A673 (cell line): ENCODE data around the gene CELF4. TPM values are rescaled to one million over a fixed set of nuclear protein-coding genes. Genes with fewer than 3 reads are reported as not detected.
A peak's percentile ranks its signal among the peaks of the same experiment; 100 is the strongest.

Source experiments
- BruUV-seq: library from RNA; stranded (reverse); fragments of 400-500 nt; replicated peaks from 2 replicates; lab custom pipeline; 2021; lab: Mats Ljungman, UMichigan
- CTCF ChIA-PET: fragments of 300-600 bp; sonication (Branson Sonifier 250); formaldehyde crosslinking; loops from one replicate; lab custom pipeline; 2022; ENCODE audit warnings: antibody characterized with exemption; lab: Charles Lee
- POLR2A ChIA-PET: fragments of 300-600 bp; sonication (Branson Sonifier 250); formaldehyde crosslinking; loops from one replicate; lab custom pipeline; 2022; ENCODE audit warnings: antibody characterized with exemption; ENCODE audit not compliant: low non-redundant PET; lab: Charles Lee
- DNase-seq: peaks from one replicate; pipeline ENCODE4 v3.0.0-alpha.2; 2015; ENCODE audit warnings: low spot score
- H3K27ac ChIP-seq: fragments of 200-600 bp; sonication (generic); 2 replicates; pipeline ENCODE4 v1.5.1; 2016; ENCODE audit warnings: mixed run types, low read depth, mild to moderate bottlenecking, mixed read lengths, antibody characterized with exemption, low read length; ENCODE audit not compliant: poor library complexity, severe bottlenecking
- H3K27me3 ChIP-seq: fragments of 200-600 bp; sonication (generic); replicated peaks from 2 replicates; pipeline ENCODE4 v1.6.1; 2017; ENCODE audit warnings: mixed run types, low read depth, mild to moderate bottlenecking, mixed read lengths, antibody characterized with exemption, low read length; ENCODE audit not compliant: insufficient read depth, poor library complexity
- H3K36me3 ChIP-seq: fragments of 200-600 bp; sonication (generic); 2 replicates; pipeline ENCODE4 v1.6.1; 2016; ENCODE audit warnings: mixed run types, mild to moderate bottlenecking, mixed read lengths, antibody characterized with exemption, low read length; ENCODE audit not compliant: insufficient read depth, poor library complexity, severe bottlenecking
- H3K4me1 ChIP-seq: fragments of 200-600 bp; sonication (generic); 2 replicates; pipeline ENCODE4 v1.6.1; 2017; ENCODE audit warnings: mixed run types, mild to moderate bottlenecking, mixed read lengths, antibody characterized with exemption, low read length; ENCODE audit not compliant: insufficient read depth, poor library complexity, severe bottlenecking
- H3K4me3 ChIP-seq: fragments of 200-600 bp; sonication (generic); 2 replicates; pipeline ENCODE4 v1.5.1; 2016; ENCODE audit warnings: low read depth, mixed run types, mild to moderate bottlenecking, mixed read lengths, low read length; ENCODE audit not compliant: poor library complexity, severe bottlenecking
- H3K9me3 ChIP-seq: fragments of 200-600 bp; sonication (generic); 2 replicates; pipeline ENCODE4 v1.6.1; 2016; ENCODE audit warnings: mixed run types, low read depth, mild to moderate bottlenecking, mixed read lengths, antibody characterized with exemption, low read length; ENCODE audit not compliant: poor library complexity, severe bottlenecking
- CTCF ChIP-seq: fragments of 300-800, 200-600 bp; sonication (generic); conservative IDR thresholded peaks from 2 replicates; pipeline ENCODE4 v1.5.1; 2017; ENCODE audit warnings: low read depth, mild to moderate bottlenecking, antibody characterized with exemption, low read length, moderate library complexity, mixed read lengths
- EZH2 ChIP-seq: fragments of 200-600 bp; sonication (generic); IDR thresholded peaks from 2 replicates; pipeline ENCODE4 v1.6.1; 2017; ENCODE audit warnings: borderline replicate concordance, low read depth, mild to moderate bottlenecking, mixed read lengths, antibody characterized with exemption, low read length; ENCODE audit not compliant: poor library complexity, severe bottlenecking
- intact Hi-C: fragments of 100-400 bp; cut with micrococcal nuclease; formaldehyde crosslinking; loops from one replicate; pipeline ENCODE4 v1.10.0; 2022; ENCODE audit not compliant: unreplicated experiment
- total RNA-seq: library from RNA; stranded (reverse); gene quantifications from 2 replicates; pipeline ENCODE4 v1.2.3, GENCODE V29; 2021

Gene CELF4
- total RNA-seq, 1 experiment from 2014 or later = not detected

GRCh38 chr18:37484983-37485834 is 80.4 kb downstream of the CELF4 start:
- CTCF ChIA-PET = interaction anchor here (0.7 kb wide), 1 partner anchor 73 kb away, joined by 4 read pairs; no protein-coding TSS in a partner anchor
- DNase-seq = peak; percentile 41

GRCh38 chr18:37483984-37484819 is 81.4 kb downstream of the CELF4 start:
- ChIA-PET CTCF (interaction anchor here (0.7 kb wide), 1 partner anchor 17 kb away, joined by 3 read pairs; no protein-coding TSS in a partner anchor), POLR2A (no interaction called here)
- no peak for DNase-seq
- intact Hi-C loops = no loop called here
- Histone ChIP-seq H3K27ac (no peak overlapping the region), H3K4me3 (no peak overlapping the region), H3K4me1 (no peaks in the 10 kb centered on the region), H3K27me3 (peaks cover 98% of the 10 kb centered on the region), H3K9me3 (no peaks in the 10 kb centered on the region), H3K36me3 (no peaks in the 10 kb centered on the region)
- TF ChIP-seq CTCF = no peak
- no peak for TF ChIP-seq EZH2
- no TSS peak for BruUV-seq

More at GRCh38 chr18:37484983-37485834, 80.4 kb downstream of the CELF4 start:
- intact Hi-C loops = no loop called here
- H3K4me3 ChIP-seq = no peak overlapping the region
- POLR2A ChIA-PET = no interaction called here
- peaks cover 98% of the 10 kb centered on the region for H3K27me3 ChIP-seq
- H3K36me3 ChIP-seq = no peaks in the 10 kb centered on the region
- H3K27ac ChIP-seq = no peak overlapping the region
- TF ChIP-seq EZH2 (no peak), CTCF (0 out of 2 replicates have a peak, but pooled peaks have one; percentile 20)
- no TSS peak for BruUV-seq
- no peaks in the 10 kb centered on the region for H3K9me3 ChIP-seq
- no peaks in the 10 kb centered on the region for H3K4me1 ChIP-seq

GRCh38 chr18:37483221-37483971 is 82.2 kb downstream of the CELF4 start:
- Histone ChIP-seq H3K36me3 (no peaks in the 10 kb centered on the region), H3K27ac (no peak overlapping the region), H3K9me3 (no peaks in the 10 kb centered on the region), H3K4me1 (no peaks in the 10 kb centered on the region), H3K27me3 (peaks cover 98% of the 10 kb centered on the region), H3K4me3 (no peak overlapping the region)
- CTCF ChIA-PET = interaction anchor here (0.7 kb wide), 1 partner anchor 16 kb away, joined by 3 read pairs; no protein-coding TSS in a partner anchor
- DNase-seq = peak; percentile 43
- TF ChIP-seq CTCF (no peak), EZH2 (no peak)
- intact Hi-C loops = no loop called here
- POLR2A ChIA-PET = no interaction called here
- BruUV-seq = no TSS peak
